Parathyroid adenoma (tissue), 2 donors: ENCODE data around the gene SLC26A11.

Source experiments
- H2AFZ ChIP-seq: fragments of 300-600 bp; sonication (generic); one replicate; pipeline ENCODE4 v1.7.0; 2017; ENCODE audit warnings: antibody characterized with exemption, mild to moderate bottlenecking
- H3K27ac ChIP-seq: fragments of 300-600 bp; sonication (generic); one replicate; pipeline ENCODE4 v1.7.0; 2017
- H3K27me3 ChIP-seq: fragments of 300-600 bp; sonication (generic); one replicate; pipeline ENCODE4 v1.7.0; 2017; ENCODE audit warnings: low read length; ENCODE audit not compliant: control insufficient read depth, insufficient read depth
- H3K36me3 ChIP-seq: fragments of 300-600 bp; sonication (generic); one replicate; pipeline ENCODE4 v1.7.0; 2017; ENCODE audit warnings: low read length; ENCODE audit not compliant: control insufficient read depth, insufficient read depth
- H3K4me1 ChIP-seq: fragments of 300-600 bp; sonication (generic); one replicate; pipeline ENCODE4 v1.7.0; 2017; ENCODE audit warnings: control low read depth
- H3K4me2 ChIP-seq: fragments of 300-600 bp; sonication (generic); one replicate; pipeline ENCODE4 v1.7.0; 2017; ENCODE audit warnings: low read length
- H3K4me3 ChIP-seq: fragments of 300-600 bp; sonication (generic); one replicate; pipeline ENCODE4 v1.7.0; 2017; ENCODE audit warnings: low read depth, low read length
- H3K79me2 ChIP-seq: fragments of 300-600 bp; sonication (generic); one replicate; pipeline ENCODE4 v1.7.0; 2017; ENCODE audit warnings: control low read depth
- H3K9ac ChIP-seq: fragments of 300-600 bp; sonication (generic); one replicate; pipeline ENCODE4 v1.7.0; 2017; ENCODE audit warnings: mild to moderate bottlenecking
- H3K9me3 ChIP-seq: fragments of 300-600 bp; sonication (generic); one replicate; pipeline ENCODE4 v1.7.0; 2017; ENCODE audit warnings: low read length; ENCODE audit not compliant: control insufficient read depth
- CTCF ChIP-seq: fragments of 300-600 bp; sonication (generic); IDR thresholded peaks from one replicate; pipeline ENCODE4 v1.7.0; 2017; ENCODE audit warnings: antibody characterized with exemption, mild to moderate bottlenecking
- donor health status: primary hyperparathyroidism.

SLC26A11 gene

GRCh38 chr17:80227156-80227555, 6.9 kb downstream of the SLC26A11 start:
- Histone ChIP-seq H3K36me3 (no peaks in the 10 kb centered on the region), H3K27me3 (no peaks in the 10 kb centered on the region), H3K4me1 (no peaks in the 10 kb centered on the region), H3K27ac (no peak overlapping the region), H3K9ac (no peak overlapping the region), H3K79me2 (peaks cover 2% of the 10 kb centered on the region), H3K4me2 (no peak overlapping the region), H2AFZ (no peak overlapping the region), H3K4me3 (no peak overlapping the region), H3K9me3 (no peaks in the 10 kb centered on the region)
- TF ChIP-seq CTCF: no peak

- no peak overlapping the region for H3K4me3 ChIP-seq
- H3K9me3 ChIP-seq: no peaks in the 10 kb centered on the region
- no peak overlapping the region for H3K27ac ChIP-seq
- H3K4me2 ChIP-seq: no peak overlapping the region
- H3K27me3 ChIP-seq: no peaks in the 10 kb centered on the region
- H3K79me2 ChIP-seq: peaks cover 2% of the 10 kb centered on the region
- no peaks in the 10 kb centered on the region for H3K36me3 ChIP-seq
- H3K9ac ChIP-seq: no peak overlapping the region
- H2AFZ ChIP-seq: no peak overlapping the region
- H3K4me1 ChIP-seq: no peaks in the 10 kb centered on the region
- TF ChIP-seq CTCF: no peak
These were observed 7.4 kb downstream of the SLC26A11 start for GRCh38 chr17:80227666-80228065.

DNA sequence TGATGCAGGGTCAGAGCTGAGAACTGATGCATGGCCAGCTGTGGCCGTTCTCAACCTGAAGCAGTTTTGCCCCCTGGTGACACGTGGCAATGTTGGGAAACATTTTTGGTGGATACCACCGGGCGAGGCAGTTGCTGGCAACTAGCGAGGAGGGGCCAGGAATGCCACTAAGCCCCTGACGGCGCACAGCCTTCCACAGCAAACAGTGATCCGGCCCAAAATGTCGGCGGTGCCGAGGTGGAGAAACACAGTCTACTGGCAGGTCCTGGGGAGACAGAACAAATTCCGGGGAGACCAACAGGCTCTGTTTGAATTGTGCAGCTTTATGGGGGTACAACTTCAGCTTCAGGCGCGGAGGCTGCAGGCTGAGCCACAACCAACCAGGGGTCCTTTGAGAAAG, 8.2 kb downstream of the SLC26A11 start:
- Histone ChIP-seq H3K9ac (no peak overlapping the region), H3K4me2 (no peak overlapping the region), H3K4me1 (no peaks in the 10 kb centered on the region), H3K79me2 (peaks cover 2% of the 10 kb centered on the region), H3K4me3 (no peak overlapping the region), H3K27me3 (no peaks in the 10 kb centered on the region), H3K36me3 (no peaks in the 10 kb centered on the region), H2AFZ (no peak overlapping the region), H3K27ac (no peak overlapping the region), H3K9me3 (no peaks in the 10 kb centered on the region)
- TF ChIP-seq CTCF: no peak

GRCh38 chr17:80229011-80229410, 8.8 kb downstream of the SLC26A11 start:
- H3K27ac ChIP-seq: no peak overlapping the region
- no peak for TF ChIP-seq CTCF
- no peaks in the 10 kb centered on the region for H3K4me1 ChIP-seq
- H3K4me3 ChIP-seq: no peak overlapping the region
- H3K36me3 ChIP-seq: no peaks in the 10 kb centered on the region
- no peaks in the 10 kb centered on the region for H3K27me3 ChIP-seq
- no peaks in the 10 kb centered on the region for H3K9me3 ChIP-seq
- H2AFZ ChIP-seq: no peak overlapping the region
- H3K4me2 ChIP-seq: no peak overlapping the region
- peaks cover 2% of the 10 kb centered on the region for H3K79me2 ChIP-seq
- no peak overlapping the region for H3K9ac ChIP-seq

- H3K4me1 ChIP-seq: no peaks in the 10 kb centered on the region
- H2AFZ ChIP-seq: no peak overlapping the region
- no peaks in the 10 kb centered on the region for H3K9me3 ChIP-seq
- no peak overlapping the region for H3K9ac ChIP-seq
- H3K4me2 ChIP-seq: no peak overlapping the region
- no peaks in the 10 kb centered on the region for H3K79me2 ChIP-seq
- no peak overlapping the region for H3K27ac ChIP-seq
- no peaks in the 10 kb centered on the region for H3K36me3 ChIP-seq
- H3K27me3 ChIP-seq: no peaks in the 10 kb centered on the region
- no peak overlapping the region for H3K4me3 ChIP-seq
- no peak for TF ChIP-seq CTCF
These were observed 12.2 kb downstream of the SLC26A11 start for GRCh38 chr17:80232438-80232837.
